ENCODE data around the gene CCDC12. TPM values are rescaled to one million over a fixed set of nuclear protein-coding genes. Genes with fewer than 3 reads are reported as not detected.

CCDC12 gene
- total and polyA plus RNA-seq, 9 of the 15 experiments (the other 6 are each of a cell fraction or from before 2014, with no cell fraction given), result 8.9 to 201 (median 86.9) TPM

DNA sequence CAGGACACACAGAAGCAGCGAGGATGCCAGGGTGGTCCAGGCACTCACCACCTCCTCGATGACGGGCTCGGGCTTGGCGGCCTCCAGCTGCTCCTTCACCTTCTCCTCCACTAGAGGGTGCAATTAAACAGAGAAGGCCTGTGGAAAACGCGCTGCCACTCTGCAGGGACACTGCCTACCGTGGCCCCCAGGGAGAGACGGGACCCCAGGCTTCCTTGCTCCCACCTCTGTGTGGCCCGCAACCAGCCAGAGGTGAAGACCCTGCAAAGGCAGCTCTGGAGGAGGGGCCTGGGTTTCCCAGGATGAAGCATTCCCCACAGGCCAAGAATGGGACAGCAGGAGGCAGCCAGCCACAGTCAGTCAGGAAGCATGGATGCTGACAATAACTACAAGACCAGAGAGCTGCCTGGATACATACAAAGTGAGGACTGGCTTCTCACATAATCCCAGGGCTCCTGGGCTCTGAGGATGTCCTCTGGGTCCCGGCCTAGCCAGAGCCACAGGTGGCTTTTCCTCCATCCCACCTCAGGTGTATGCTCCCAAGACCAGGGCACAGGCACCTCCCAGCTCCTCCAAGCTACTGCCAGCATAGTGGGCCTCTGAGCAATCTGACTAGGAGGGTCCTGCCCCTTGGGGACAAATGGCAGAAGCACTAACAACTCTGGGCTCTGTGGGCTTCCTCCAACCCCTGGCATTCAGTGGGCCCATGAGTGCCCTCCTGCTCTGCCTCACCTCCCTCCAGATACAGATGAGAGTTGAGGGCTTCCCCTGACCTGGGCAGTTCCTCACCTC, 52.8 kb downstream of the CCDC12 start:
- FAIRE-seq, result peak; percentile 78
- WGBS (ENCODE audit: insufficient coverage, low coverage, missing lambda C conversion rate), result 77% methylated on average over 11 of the region's 11 CpGs
- H3K4me1 ChIP-seq (replicated peaks in 1 of 2; ENCODE audit: control insufficient read depth in 2 of 2, insufficient read depth in 2 of 2, low read length in 2 of 2), result no peaks in the 10 kb centered on the region
- no peaks in the 10 kb centered on the region; the same call in 1 of the 2 replicates for H4K20me1 ChIP-seq (replicated peaks; ENCODE audit: control insufficient read depth, insufficient read depth, low read length)
- H3K4me3 ChIP-seq, result no peak overlapping the region
- in situ Hi-C loops (cut with MboI) (no loop called here), intact Hi-C loops (cut with micrococcal nuclease) (loop anchor here (1.0 kb wide), 1 partner anchor 75 kb away; no protein-coding TSS in a partner anchor)
- peak; percentile 90 for ATAC-seq
- no peak overlapping the region for H2AFZ ChIP-seq (ENCODE audit: low read depth, low read length)
- no peak overlapping the region for H3K9ac ChIP-seq (ENCODE audit: insufficient read depth in 1 of 2, low read depth in 2 of 2, low read length in 2 of 2)
- no peaks in the 10 kb centered on the region for H3K9me1 ChIP-seq (ENCODE audit: control insufficient read depth, insufficient read depth, low read length)
- peaks cover 97% of the 10 kb centered on the region for H3K36me3 ChIP-seq (ENCODE audit: control insufficient read depth, insufficient read depth, low read length)
- H3K27me3 ChIP-seq (ENCODE audit: control insufficient read depth in 2 of 2, insufficient read depth in 2 of 2, low read length in 2 of 2), result no peaks in the 10 kb centered on the region
- peak; percentile 54 to 75 (median 60) for DNase-seq (ENCODE audit: extremely low read depth in 1 of 4, low spot score in 3 of 4)
- peaks cover 18% of the 10 kb centered on the region for H3K79me2 ChIP-seq (ENCODE audit: control insufficient read depth, insufficient read depth, low read length)
- no peak overlapping the region for H3K4me2 ChIP-seq (ENCODE audit: insufficient read depth, low read length)
- ChIA-PET CTCF (ENCODE audit: low intra/inter-chr PET ratio) (interaction anchor here (0.7 to 2.7 kb wide), 4 partner anchors 74 to 453 kb away, joined by 3 to 33 read pairs (median 4); no protein-coding TSS in a partner anchor), POLR2A (interaction anchor here (0.6 to 1.3 kb wide), 5 partner anchors 10 to 424 kb away, joined by 3 to 4 read pairs (median 3); no protein-coding TSS in a partner anchor)
- H3K27ac ChIP-seq (ENCODE audit: extremely low read depth, low read depth, low read length), result no peak overlapping the region
- BruUV-seq (replicated peaks), result no TSS peak
- H3K9me3 ChIP-seq (replicated peaks; ENCODE audit: control insufficient read depth, insufficient read depth, low read depth, low read length), result no peaks in the 10 kb centered on the region
- TF ChIP-seq, protein P1, sequence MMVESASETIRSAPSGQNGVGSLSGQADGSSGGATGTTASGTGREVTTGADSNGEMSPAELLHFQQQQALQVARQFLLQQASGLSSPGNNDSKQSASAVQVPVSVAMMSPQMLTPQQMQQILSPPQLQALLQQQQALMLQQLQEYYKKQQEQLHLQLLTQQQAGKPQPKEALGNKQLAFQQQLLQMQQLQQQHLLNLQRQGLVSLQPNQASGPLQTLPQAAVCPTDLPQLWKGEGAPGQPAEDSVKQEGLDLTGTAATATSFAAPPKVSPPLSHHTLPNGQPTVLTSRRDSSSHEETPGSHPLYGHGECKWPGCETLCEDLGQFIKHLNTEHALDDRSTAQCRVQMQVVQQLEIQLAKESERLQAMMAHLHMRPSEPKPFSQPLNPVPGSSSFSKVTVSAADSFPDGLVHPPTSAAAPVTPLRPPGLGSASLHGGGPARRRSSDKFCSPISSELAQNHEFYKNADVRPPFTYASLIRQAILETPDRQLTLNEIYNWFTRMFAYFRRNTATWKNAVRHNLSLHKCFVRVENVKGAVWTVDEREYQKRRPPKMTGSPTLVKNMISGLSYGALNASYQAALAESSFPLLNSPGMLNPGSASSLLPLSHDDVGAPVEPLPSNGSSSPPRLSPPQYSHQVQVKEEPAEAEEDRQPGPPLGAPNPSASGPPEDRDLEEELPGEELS (CRISPR knock-in tag; IDR thresholded peaks at IDR 0.05; ENCODE audit: borderline replicate concordance), result no peak
- TF ChIP-seq, protein P2, sequence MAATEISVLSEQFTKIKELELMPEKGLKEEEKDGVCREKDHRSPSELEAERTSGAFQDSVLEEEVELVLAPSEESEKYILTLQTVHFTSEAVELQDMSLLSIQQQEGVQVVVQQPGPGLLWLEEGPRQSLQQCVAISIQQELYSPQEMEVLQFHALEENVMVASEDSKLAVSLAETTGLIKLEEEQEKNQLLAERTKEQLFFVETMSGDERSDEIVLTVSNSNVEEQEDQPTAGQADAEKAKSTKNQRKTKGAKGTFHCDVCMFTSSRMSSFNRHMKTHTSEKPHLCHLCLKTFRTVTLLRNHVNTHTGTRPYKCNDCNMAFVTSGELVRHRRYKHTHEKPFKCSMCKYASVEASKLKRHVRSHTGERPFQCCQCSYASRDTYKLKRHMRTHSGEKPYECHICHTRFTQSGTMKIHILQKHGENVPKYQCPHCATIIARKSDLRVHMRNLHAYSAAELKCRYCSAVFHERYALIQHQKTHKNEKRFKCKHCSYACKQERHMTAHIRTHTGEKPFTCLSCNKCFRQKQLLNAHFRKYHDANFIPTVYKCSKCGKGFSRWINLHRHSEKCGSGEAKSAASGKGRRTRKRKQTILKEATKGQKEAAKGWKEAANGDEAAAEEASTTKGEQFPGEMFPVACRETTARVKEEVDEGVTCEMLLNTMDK (IDR thresholded peaks at IDR 0.05; ENCODE audit: borderline replicate concordance, insufficient read depth, low read depth, low read length, poor library complexity, severe bottlenecking), result peak; percentile 13
- no peak for TF ChIP-seq SAP30 (IDR thresholded peaks at IDR 0.05; ENCODE audit: borderline replicate concordance, insufficient read depth, low read depth, low read length, poor library complexity, severe bottlenecking)
- 0 out of 2 replicates have a peak, but pooled peaks have one; percentile 36 for TF ChIP-seq SREBF1 (IDR thresholded peaks at IDR 0.05; ENCODE audit: borderline replicate concordance, low read depth, low read length)
- TF ChIP-seq FOSL1 (tag; conservative IDR thresholded peaks at IDR 0.05), result no peak
- no peak for TF ChIP-seq WHSC1 (IDR thresholded peaks at IDR 0.05; ENCODE audit: low read length)
- TF ChIP-seq NUFIP1 (IDR thresholded peaks at IDR 0.05; ENCODE audit: partially characterized antibody), result no peak
- no peak for TF ChIP-seq SLC30A9 (CRISPR knock-in tag; IDR thresholded peaks at IDR 0.05)
- no peak for TF ChIP-seq ZNF133 (CRISPR knock-in tag; IDR thresholded peaks at IDR 0.05)
- TF ChIP-seq, protein P3, sequence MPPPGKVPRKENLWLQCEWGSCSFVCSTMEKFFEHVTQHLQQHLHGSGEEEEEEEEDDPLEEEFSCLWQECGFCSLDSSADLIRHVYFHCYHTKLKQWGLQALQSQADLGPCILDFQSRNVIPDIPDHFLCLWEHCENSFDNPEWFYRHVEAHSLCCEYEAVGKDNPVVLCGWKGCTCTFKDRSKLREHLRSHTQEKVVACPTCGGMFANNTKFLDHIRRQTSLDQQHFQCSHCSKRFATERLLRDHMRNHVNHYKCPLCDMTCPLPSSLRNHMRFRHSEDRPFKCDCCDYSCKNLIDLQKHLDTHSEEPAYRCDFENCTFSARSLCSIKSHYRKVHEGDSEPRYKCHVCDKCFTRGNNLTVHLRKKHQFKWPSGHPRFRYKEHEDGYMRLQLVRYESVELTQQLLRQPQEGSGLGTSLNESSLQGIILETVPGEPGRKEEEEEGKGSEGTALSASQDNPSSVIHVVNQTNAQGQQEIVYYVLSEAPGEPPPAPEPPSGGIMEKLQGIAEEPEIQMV (tag; conservative IDR thresholded peaks at IDR 0.05; ENCODE audit: low read depth), result no peak
- TF ChIP-seq NFE2L1 (tag; IDR thresholded peaks at IDR 0.05; ENCODE audit: borderline replicate concordance, low read depth), result no peak
- TF ChIP-seq, protein P4, sequence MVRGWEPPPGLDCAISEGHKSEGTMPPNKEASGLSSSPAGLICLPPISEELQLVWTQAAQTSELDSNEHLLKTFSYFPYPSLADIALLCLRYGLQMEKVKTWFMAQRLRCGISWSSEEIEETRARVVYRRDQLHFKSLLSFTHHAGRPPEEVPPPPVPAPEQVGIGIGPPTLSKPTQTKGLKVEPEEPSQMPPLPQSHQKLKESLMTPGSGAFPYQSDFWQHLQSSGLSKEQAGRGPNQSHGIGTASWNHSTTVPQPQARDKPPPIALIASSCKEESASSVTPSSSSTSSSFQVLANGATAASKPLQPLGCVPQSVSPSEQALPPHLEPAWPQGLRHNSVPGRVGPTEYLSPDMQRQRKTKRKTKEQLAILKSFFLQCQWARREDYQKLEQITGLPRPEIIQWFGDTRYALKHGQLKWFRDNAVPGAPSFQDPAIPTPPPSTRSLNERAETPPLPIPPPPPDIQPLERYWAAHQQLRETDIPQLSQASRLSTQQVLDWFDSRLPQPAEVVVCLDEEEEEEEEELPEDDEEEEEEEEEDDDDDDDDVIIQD (CRISPR knock-in tag; IDR thresholded peaks at IDR 0.05), result no peak
